ENCODE data around the gene DAZAP1. TPM values are rescaled to one million over a fixed set of nuclear protein-coding genes. Genes with fewer than 3 reads are reported as not detected.

The DAZAP1 gene
- total RNA-seq, 1 donor from 2014 or later = 74.5 TPM

- H3K4me3 ChIP-seq (ENCODE audit: low read depth, low read length) = no peak overlapping the region
- TF ChIP-seq CTCF (IDR thresholded peaks at IDR 0.05; ENCODE audit: insufficient read depth, low read length, poor library complexity, severe bottlenecking) = no peak
- no peak for DNase-seq (ENCODE audit: low read depth)
- H3K27me3 ChIP-seq (ENCODE audit: control insufficient read depth, insufficient read depth, low read length) = peaks cover 67% of the 10 kb centered on the region
- H3K36me3 ChIP-seq (ENCODE audit: control insufficient read depth, insufficient read depth, low read length) = no peaks in the 10 kb centered on the region
These were observed 59.8 kb downstream of the DAZAP1 start for GRCh38 chr19:1467215-1467489.

DNA sequence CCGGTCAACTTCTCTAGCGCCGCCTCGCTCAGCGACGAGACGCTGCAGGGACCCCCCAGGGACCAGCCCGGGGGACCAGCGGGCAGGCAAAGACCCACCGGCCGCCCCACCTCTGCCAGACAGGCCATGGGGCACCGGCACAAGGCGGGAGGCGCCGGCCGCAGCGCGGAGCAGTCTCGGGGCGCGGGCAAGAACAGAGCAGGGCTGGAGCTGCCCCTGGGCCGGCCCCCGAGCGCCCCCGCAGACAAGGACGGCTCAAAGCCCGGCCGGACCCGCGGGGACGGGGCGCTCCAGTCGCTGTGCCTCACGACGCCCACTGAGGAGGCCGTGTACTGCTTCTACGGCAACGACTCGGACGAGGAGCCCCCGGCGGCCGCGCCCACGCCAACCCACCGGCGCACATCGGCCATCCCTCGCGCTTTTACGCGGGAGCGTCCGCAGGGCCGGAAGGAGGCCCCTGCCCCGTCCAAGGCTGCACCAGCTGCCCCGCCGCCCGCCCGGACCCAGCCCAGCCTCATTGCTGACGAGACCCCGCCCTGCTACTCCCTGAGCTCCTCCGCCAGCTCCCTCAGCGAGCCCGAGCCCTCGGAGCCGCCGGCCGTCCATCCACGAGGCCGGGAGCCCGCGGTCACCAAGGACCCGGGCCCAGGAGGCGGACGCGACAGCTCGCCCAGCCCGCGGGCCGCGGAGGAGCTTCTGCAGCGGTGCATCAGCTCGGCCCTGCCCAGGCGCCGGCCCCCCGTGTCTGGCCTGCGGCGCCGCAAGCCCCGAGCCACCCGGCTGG is 60.3 kb downstream of the DAZAP1 start:
- no peak overlapping the region for H3K4me3 ChIP-seq (ENCODE audit: low read depth, low read length)
- DNase-seq (ENCODE audit: low read depth) = no peak
- TF ChIP-seq CTCF (IDR thresholded peaks at IDR 0.05; ENCODE audit: insufficient read depth, low read length, poor library complexity, severe bottlenecking) = no peak
- H3K36me3 ChIP-seq (ENCODE audit: control insufficient read depth, insufficient read depth, low read length) = no peaks in the 10 kb centered on the region
- H3K27me3 ChIP-seq (ENCODE audit: control insufficient read depth, insufficient read depth, low read length) = peaks cover 72% of the 10 kb centered on the region

DNA sequence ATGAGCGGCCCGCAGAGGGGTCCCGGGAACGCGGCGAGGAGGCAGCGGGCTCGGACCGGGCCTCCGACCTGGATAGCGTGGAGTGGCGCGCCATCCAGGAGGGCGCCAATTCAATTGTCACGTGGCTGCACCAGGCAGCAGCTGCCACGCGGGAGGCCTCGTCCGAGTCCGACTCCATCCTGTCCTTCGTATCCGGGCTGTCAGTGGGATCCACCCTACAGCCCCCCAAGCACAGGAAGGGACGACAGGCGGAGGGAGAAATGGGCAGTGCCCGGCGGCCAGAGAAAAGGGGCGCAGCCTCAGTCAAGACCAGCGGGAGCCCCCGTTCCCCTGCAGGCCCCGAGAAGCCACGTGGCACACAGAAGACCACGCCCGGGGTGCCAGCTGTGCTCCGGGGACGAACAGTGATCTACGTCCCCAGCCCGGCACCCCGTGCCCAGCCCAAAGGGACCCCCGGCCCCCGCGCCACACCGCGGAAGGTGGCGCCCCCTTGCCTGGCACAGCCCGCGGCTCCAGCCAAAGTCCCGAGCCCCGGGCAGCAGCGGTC is 61.0 kb downstream of the DAZAP1 start:
- no peak for TF ChIP-seq CTCF (IDR thresholded peaks at IDR 0.05; ENCODE audit: insufficient read depth, low read length, poor library complexity, severe bottlenecking)
- Histone ChIP-seq H3K36me3 (ENCODE audit: control insufficient read depth, insufficient read depth, low read length) (no peaks in the 10 kb centered on the region), H3K4me3 (ENCODE audit: low read depth, low read length) (no peak overlapping the region), H3K27me3 (ENCODE audit: control insufficient read depth, insufficient read depth, low read length) (peaks cover 79% of the 10 kb centered on the region)
- no peak for DNase-seq (ENCODE audit: low read depth)

GRCh38 chr19:1468821-1469254 is 61.5 kb downstream of the DAZAP1 start:
- DNase-seq (ENCODE audit: low read depth) = no peak
- Histone ChIP-seq H3K27me3 (ENCODE audit: control insufficient read depth, insufficient read depth, low read length) (peaks cover 82% of the 10 kb centered on the region), H3K4me3 (ENCODE audit: low read depth, low read length) (no peak overlapping the region), H3K36me3 (ENCODE audit: control insufficient read depth, insufficient read depth, low read length) (no peaks in the 10 kb centered on the region)
- no peak for TF ChIP-seq CTCF (IDR thresholded peaks at IDR 0.05; ENCODE audit: insufficient read depth, low read length, poor library complexity, severe bottlenecking)

DNA sequence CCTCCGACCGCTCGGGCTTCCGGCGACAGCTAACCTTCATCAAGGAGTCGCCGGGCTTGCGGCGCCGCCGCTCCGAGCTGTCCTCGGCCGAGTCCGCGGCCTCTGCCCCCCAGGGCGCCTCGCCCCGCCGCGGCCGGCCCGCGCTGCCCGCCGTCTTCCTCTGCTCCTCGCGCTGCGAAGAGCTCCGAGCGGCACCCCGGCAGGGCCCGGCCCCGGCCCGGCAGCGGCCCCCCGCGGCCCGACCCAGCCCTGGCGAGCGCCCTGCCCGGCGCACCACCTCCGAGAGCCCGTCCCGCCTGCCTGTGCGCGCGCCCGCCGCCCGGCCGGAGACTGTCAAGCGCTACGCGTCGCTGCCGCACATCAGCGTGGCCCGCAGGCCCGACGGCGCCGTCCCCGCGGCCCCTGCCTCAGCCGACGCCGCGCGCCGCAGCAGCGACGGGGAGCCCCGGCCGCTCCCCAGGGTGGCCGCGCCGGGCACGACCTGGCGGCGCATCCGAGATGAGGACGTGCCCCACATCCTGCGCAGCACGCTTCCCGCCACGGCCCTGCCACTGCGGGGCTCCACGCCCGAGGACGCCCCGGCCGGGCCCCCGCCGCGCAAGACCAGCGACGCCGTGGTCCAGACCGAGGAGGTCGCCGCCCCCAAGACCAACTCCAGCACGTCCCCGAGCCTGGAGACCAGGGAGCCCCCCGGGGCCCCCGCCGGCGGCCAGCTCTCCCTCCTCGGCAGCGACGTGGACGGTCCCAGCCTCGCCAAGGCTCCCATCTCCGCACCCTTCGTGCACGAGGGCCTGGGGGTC is 62.1 kb downstream of the DAZAP1 start:
- peaks cover 82% of the 10 kb centered on the region for H3K27me3 ChIP-seq (ENCODE audit: control insufficient read depth, insufficient read depth, low read length)
- TF ChIP-seq CTCF (IDR thresholded peaks at IDR 0.05; ENCODE audit: insufficient read depth, low read length, poor library complexity, severe bottlenecking) = no peak
- H3K4me3 ChIP-seq (ENCODE audit: low read depth, low read length) = no peak overlapping the region
- DNase-seq (ENCODE audit: low read depth) = no peak
- no peaks in the 10 kb centered on the region for H3K36me3 ChIP-seq (ENCODE audit: control insufficient read depth, insufficient read depth, low read length)

All from kidney epithelial cell (primary cell).